ENCODE data around the gene PLGLB1.
"Not testable (repeated sequence)": the region's sequence is repeated elsewhere in the genome, so short reads cannot be mapped to it uniquely, and the experiment has no call there.

- not testable (repeated sequence) for TF ChIP-seq ZNF423 (CRISPR knock-in tag; IDR thresholded peaks at IDR 0.05); JUN (CRISPR knock-in tag; IDR thresholded peaks at IDR 0.05); MLX (CRISPR knock-in tag; IDR thresholded peaks at IDR 0.05); KAT7 (CRISPR knock-in tag; IDR thresholded peaks at IDR 0.05; ENCODE audit: borderline replicate concordance); E2F4 (CRISPR knock-in tag; IDR thresholded peaks at IDR 0.05; ENCODE audit: borderline replicate concordance, low read depth); CTCF (IDR thresholded peaks at IDR 0.05); ZBTB43 (CRISPR knock-in tag; IDR thresholded peaks at IDR 0.05)
These were observed 34.8 kb upstream of the PLGLB1 start for GRCh38 chr2:87056435-87056834.
